GM19193 (cell line): Measurements from ENCODE around the gene GIT1.

Experiments used
- POLR2A ChIP-seq: IDR thresholded peaks from 4 replicates; pipeline ENCODE4 v1.6.1; 2011; ENCODE audit not compliant: insufficient read depth, insufficient read length; ENCODE audit errors: extremely low read depth

GIT1 gene

DNA sequence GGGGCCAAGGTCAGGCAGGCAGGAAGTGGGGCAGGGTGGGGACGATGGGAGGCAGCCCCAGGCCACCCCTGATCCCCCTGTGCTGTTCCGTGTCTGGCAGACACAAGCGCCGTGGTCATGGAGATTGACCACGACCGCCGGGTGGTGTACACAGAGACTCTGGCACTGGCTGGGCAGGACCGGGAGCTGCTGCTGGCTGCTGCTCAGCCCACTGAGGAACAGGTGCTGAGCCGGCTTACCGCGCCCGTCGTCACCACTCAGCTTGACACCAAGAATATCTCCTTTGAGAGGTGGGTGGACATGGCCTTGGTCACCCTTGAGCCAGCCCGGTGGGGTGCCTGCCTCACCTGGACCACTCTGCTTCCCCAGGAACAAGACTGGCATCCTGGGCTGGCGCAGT lies 19.5 kb upstream of the GIT1 start:
- TF ChIP-seq POLR2A, result no peak

DNA sequence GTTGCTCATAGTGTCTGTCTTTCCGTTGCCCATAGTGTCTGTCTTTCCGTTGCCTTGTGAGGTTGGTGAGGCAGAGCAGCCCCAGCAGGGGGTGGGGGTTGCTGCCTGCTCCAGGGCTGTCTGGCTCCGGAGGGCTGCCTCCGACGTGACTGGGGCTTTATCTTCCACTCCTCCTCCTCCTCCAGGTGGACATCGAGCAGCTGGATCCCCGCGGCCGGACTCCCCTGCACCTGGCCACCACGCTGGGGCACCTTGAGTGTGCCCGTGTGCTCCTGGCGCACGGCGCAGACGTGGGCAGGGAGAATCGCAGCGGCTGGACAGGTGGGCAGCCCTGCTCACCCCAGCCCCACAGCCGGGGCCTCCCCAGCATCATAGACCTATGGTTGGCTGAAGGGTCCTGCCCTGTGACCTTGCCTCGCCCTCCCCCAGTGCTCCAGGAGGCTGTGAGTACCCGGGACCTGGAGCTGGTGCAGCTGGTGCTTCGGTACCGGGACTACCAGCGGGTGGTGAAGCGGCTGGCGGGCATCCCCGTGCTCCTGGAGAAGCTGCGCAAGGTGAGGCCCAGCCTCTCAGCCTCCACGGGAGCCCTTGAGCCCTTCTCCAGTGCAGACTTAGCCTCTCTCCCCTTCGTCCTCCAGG lies 18.2 kb upstream of the GIT1 start:
- no peak for TF ChIP-seq POLR2A

DNA sequence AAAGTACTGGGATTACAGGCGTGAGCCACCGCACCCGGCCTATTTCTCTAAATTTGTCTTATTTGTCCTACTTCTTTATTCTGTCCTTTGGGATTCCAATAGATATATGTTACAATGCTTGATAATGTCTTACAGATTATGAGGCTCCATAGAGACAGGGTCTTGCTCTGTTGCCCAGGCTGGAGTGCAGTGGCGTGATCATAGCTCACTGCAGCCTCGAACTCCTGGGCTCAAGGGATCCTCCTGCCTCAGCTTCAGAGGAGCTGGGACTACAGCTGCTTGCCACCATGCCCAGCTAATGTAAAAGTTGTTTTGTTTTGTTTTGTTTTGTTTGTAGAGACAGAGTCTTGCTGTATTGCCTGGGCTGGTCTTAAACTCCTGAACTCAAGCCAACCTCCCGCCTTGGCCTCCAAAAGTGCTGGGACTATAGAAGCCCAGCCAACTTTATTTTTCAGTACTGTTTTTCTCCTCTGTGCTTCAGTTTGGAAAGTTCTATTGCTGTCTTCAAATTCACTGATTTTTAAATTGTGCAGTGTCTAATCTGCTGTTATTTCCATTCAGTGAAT lies 13.7 kb upstream of the GIT1 start:
- no peak for TF ChIP-seq POLR2A

DNA sequence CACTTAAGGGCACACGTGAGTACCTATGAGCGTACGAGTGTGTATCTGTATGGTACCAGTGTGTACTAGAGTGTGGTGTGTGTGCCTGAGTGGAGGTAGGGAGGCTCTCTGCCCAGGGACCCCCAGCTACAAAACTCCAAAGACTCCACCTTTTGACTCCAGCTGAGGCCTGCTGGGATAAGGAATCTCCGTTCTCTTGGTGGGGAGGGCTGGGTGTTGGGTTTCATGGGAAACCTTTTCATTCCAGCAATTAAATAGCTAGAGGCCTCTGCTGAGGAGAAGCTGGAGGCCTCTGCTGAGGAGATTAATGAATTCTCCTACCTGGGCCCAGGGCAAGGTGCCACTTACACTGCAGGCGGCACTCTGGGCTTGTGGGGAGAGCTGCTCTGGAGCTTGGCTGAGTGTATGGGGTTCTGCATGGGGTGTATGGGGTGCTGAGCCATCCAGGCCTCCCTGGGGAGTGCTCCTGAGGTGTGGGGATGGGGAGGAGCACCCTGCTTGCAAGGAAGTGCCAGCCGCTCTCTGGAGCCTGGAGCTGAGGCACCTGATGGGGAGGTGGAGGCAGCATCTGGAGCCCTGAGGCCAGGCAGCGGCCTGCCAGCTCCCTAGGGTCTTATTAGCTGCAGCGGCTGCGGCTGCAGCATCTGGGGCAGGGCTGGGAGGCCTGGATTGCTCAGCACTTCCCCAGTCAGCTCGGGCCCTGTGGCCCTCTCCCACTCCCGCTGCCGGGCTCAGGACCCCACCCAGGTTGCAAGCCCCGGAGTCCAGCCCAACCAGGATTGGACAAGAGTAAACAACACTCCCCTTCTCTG lies 8.1 kb upstream of the GIT1 start:
- no peak for TF ChIP-seq POLR2A

DNA sequence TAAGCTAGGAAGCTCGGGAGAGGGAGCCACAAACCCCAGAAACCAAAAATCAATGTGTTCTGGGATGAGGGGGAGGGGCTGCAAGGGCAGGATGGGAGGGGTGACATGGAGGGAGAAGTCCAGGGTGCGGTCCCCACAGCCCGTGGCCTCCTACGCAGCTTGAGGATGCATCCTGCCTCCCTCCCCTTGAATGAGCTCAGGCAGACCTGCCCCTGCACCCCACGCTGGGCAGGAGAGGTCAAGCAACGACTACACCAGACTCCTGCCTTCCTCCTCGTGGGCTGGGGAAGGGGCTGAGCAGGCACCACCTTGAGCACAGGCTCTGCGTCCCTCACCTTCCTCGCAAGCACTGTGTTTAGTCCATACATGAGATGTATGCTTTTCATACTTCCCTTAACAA lies 7.4 kb upstream of the GIT1 start:
- TF ChIP-seq POLR2A, result no peak

DNA sequence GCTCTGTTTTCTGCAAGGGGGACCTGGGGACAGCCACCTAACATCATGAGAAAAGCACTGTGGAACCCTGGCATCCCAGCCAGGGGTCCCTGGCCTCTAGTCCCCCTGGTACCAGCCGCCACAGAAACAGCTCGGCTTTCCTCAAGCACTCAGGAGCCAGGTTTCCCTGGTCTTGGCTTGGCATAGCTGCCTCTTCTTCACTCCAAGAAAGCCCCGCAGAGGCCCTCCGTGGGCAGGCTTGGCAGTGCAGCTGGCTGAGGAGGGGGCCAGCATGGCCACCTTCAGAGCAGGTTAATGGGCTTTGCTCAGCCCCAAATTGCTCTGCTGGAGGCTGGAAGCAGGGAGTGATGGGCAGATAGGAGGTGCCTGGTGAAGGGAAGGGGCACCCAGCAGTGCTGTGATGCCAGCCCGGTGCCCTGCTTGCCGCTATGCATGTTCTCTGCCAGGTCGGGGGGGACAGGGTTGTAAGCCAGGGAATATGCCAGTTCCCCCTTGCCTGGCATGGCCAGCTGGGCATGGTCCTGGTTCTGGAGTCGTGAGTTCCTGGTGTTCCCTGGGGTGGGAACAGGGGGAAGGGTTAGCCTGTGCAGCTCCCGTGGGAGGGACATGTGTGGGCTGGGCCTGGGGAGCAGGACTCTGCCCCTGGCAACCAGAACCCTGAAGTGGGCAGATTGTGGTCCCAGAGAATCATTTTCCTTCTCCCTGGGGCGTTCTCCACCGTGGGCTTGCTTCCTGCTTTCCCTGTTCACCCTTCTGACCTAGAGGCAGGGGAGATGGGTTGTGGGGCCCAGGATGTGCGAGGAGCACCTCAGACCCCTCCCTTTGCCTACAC lies 6.7 kb upstream of the GIT1 start:
- no peak for TF ChIP-seq POLR2A

DNA sequence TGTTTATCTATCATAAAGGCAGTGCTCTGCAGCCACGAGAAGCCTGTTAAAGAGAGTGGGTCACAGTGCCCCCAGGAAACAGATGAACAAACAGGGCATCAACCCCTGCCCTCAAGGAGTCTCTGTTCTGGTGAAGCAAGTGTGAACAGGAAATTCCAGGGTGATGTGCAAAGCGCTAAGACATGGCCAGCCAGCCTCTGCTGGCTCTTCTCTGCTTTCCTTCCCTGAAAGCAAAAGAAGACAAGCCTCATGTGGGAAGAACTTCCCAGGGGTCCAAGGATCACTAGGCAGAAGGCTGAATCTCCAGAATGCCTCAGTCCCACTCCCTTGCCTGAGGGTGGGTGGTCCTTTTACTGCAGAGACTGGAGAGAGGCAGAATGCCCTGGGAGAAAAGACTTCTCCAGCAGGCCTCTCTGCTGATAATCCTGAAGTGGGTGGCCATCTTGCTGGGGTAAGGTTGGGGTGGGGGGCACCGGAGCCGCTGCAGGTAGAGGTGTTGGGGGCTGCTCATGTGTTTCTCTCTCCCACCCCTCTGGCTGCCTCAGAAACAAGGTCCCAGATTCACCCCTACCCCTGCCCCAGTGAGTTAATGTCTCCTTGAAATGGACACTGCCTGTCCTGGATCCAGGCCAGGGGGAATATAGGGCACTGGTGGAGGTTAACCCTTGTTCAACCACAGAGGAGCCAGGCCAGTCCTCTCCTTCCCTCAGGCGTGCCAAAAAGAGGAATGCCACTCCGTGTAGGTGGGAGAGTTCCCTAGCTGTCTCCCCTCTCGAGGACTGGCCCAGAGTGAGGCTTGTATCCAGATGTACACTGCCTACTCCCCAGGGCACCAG lies 5.9 kb upstream of the GIT1 start:
- no peak for TF ChIP-seq POLR2A

DNA sequence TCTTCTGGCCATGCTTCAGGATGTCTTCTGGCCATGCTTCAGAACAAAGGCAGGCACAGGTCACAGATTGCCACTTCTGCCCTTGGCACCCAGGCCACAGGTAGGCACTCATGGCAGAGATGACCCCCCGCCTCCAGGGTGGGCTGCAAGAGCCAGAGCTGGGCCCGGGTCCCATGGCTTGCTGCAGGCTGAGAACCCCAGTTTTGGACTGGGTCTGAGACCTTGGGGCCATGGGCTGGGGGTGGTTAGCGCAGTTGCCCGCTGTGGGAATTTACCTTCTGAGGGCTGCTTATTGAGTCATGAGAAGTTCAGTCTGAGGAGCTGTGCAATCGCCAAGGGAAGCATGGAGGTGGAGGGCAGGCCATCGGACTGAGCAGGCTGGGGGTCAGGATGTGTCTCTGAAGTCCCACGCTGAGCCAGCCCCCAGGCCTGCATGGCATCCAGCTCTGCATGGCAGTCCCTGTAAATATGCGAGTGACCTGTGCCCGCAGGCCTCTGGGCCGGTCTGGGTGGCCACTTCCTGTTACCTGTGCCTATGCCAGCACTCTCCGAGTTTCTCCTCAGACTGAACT lies 5.2 kb upstream of the GIT1 start:
- no peak for TF ChIP-seq POLR2A

DNA sequence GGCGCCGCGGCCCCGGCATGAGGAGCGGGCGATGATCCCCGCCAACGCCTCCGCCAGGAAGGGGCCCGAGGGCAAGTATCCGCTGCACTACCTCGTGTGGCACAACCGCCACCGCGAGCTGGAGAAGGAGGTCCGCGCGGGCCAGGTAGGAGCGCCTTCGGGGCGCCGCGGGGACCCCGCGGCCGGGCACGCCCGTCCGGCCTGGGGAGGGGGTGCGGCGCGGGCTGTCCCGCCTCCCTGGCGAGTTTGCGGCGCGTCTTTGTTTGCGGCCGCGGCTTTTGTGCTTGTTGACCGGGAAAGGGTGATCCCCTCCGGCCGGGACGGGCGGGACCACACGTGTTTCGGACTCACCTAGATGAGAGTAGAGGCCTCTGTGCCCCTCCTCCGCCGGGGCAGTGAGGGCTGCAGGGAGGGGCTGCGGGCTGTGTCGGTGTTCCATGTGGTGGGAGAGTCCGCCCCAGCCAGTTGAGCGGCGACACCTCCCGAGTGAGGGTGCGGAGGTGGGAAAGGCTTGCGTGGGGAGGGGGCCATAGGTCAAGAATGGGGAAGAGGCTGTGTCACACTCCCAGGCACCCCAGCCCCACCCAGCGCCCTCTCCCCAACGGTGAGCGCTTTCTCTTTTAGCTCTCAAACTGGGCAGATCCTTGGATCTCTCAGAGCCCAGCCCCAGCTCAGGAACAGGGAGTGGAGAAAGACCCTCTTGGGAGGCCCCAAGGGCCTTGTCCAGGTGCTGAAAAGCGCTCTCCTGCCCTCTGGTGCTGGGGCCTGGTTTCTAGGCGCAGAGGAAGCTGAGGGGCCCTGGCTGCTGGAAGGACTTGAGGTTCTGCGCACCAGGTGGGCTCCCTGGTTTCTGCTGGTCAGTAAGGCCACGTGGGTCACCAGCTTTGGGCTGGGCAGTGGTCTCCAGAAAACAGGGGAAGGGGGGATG lies 4.4 kb upstream of the GIT1 start:
- TF ChIP-seq POLR2A, result no peak

DNA sequence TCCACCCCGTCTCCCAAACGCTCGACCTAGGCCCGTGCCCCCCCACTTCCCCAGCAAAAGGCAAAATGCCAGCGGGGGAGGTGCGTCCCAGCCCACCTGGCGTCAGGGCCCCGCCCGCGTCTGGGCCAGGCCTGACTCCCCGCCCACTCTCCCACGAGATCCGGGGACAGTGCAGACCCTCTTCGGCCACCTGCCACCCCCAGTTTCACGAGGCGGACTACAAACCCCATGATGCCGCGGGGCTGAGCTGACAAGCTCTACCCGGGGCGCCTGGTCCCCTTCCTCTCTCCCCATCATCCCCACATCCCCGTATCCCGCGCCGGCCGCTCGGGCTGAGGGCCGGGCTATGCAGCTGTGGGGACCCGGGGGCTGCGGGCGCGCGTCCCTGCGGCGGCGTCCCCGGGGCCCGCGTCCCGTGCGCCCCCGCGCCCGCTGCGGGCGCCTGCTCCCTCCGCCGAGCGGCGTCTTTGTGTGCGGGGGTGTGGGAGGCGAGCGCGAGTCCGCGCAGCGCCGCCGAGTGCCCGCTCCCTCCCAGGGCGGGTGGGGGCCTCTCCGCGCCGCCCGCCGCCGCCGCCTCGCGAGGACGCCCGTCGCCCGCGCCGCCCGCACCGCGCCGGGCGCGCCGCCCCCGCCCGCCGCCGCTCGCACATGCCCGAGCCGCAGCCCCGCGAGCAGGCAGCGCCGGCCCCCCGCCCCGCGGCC lies 3.6 kb upstream of the GIT1 start, which contains the start of gene ANKRD13B:
Gene ANKRD13B, plus strand, starts transcription at position 283 of the 702 bp plus-strand sequence. CDS start 490 bp downstream, outside the sequence.
- no peak for TF ChIP-seq POLR2A

DNA sequence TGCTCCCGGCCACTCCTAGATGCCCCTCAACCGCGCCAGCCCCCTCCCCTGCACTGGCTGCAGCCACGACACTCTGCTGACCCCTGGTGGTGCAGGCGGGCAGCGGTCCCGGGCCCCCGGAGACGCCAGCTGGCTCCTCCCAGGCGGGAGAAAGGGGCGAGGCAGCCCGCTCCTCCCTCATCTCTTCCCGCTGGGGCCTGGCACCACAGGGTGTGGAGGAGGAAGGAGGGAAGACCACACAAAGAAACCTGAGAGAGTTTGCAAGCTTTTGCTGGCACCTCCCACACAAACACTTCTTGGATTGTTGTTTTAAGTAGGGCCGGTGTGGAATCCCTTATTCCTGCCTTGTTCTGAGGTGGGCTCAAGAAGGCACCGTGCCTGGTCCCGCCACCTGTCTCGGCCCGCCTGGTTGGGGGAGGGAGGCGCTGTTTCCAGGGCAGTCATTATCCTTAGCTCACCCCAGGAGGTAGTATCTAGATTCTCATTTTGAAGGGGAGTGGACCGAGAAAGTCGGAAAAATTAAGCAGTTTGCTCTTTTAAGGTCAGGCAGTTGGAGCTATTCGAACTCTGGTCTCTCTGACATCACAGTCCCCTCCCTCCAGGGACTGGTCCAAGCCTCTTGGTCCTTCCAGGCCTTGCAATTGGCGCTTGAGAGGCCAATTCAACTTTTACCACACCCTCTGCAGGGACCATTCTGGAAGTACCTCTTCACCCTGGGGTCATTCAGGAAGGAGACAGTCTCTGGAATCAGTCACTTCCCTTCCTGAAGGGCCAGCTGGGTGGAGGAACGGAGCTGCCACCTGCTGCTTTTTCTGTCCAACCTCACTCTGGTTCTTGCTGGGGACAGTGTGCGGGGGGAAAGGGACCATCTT lies 2.5 kb upstream of the GIT1 start:
- TF ChIP-seq POLR2A, result no peak
